ENCODE results near the gene NAALADL2.

Gene NAALADL2

GRCh38 chr3:175193815-175194518 is 334.8 kb downstream of the NAALADL2 start:
- peaks cover 11% of the 10 kb centered on the region for H3K9me3 Mint-ChIP-seq
- H3K36me3 Mint-ChIP-seq (ENCODE audit: low read depth): no peaks in the 10 kb centered on the region
- H3K4me3 Mint-ChIP-seq: no peak overlapping the region
- H3K27ac Mint-ChIP-seq: no peak overlapping the region
- H3K4me1 Mint-ChIP-seq (ENCODE audit: low read depth): no peaks in the 10 kb centered on the region
- no peaks in the 10 kb centered on the region for H3K27me3 Mint-ChIP-seq

- no peaks in the 10 kb centered on the region for H3K4me1 Mint-ChIP-seq (ENCODE audit: low read depth)
- H3K9me3 Mint-ChIP-seq: peaks cover 17% of the 10 kb centered on the region
- no peaks in the 10 kb centered on the region for H3K36me3 Mint-ChIP-seq (ENCODE audit: low read depth)
- H3K27me3 Mint-ChIP-seq: no peaks in the 10 kb centered on the region
- H3K4me3 Mint-ChIP-seq: no peak overlapping the region
- H3K27ac Mint-ChIP-seq: no peak overlapping the region
Observed at GRCh38 chr3:175198991-175199783, 340.1 kb downstream of the NAALADL2 start.

GRCh38 chr3:175199961-175200360 is 340.8 kb downstream of the NAALADL2 start:
- H3K36me3 Mint-ChIP-seq (ENCODE audit: low read depth): no peaks in the 10 kb centered on the region
- no peak overlapping the region for H3K4me3 Mint-ChIP-seq
- no peak overlapping the region for H3K27ac Mint-ChIP-seq
- no peaks in the 10 kb centered on the region for H3K4me1 Mint-ChIP-seq (ENCODE audit: low read depth)
- H3K9me3 Mint-ChIP-seq: peaks cover 20% of the 10 kb centered on the region
- no peaks in the 10 kb centered on the region for H3K27me3 Mint-ChIP-seq

- no peaks in the 10 kb centered on the region for H3K27me3 Mint-ChIP-seq
- no peak overlapping the region for H3K4me3 Mint-ChIP-seq
Observed at GRCh38 chr3:175200391-175201095, 341.4 kb downstream of the NAALADL2 start.

GRCh38 chr3:175207361-175207760 is 348.2 kb downstream of the NAALADL2 start:
- no peaks in the 10 kb centered on the region for H3K4me1 Mint-ChIP-seq (ENCODE audit: low read depth)
- no peak overlapping the region for H3K4me3 Mint-ChIP-seq
- H3K36me3 Mint-ChIP-seq (ENCODE audit: low read depth): no peaks in the 10 kb centered on the region
- H3K27ac Mint-ChIP-seq: no peak overlapping the region
- no peaks in the 10 kb centered on the region for H3K27me3 Mint-ChIP-seq
- H3K9me3 Mint-ChIP-seq: peaks cover 18% of the 10 kb centered on the region

More at GRCh38 chr3:175200391-175201095, 341.4 kb downstream of the NAALADL2 start:
- H3K4me1 Mint-ChIP-seq (ENCODE audit: low read depth): no peaks in the 10 kb centered on the region
- H3K36me3 Mint-ChIP-seq (ENCODE audit: low read depth): no peaks in the 10 kb centered on the region
- H3K9me3 Mint-ChIP-seq: peaks cover 15% of the 10 kb centered on the region
- no peak overlapping the region for H3K27ac Mint-ChIP-seq

- H3K27ac Mint-ChIP-seq: no peak overlapping the region
- no peaks in the 10 kb centered on the region for H3K36me3 Mint-ChIP-seq (ENCODE audit: low read depth)
- H3K9me3 Mint-ChIP-seq: peaks cover 23% of the 10 kb centered on the region
- no peak overlapping the region for H3K4me3 Mint-ChIP-seq
- no peaks in the 10 kb centered on the region for H3K4me1 Mint-ChIP-seq (ENCODE audit: low read depth)
- no peaks in the 10 kb centered on the region for H3K27me3 Mint-ChIP-seq
Observed at GRCh38 chr3:175208326-175208725, 349.2 kb downstream of the NAALADL2 start.

- Mint-ChIP-seq H3K4me3 (no peak overlapping the region), H3K27ac (no peak overlapping the region), H3K9me3 (peaks cover 21% of the 10 kb centered on the region), H3K4me1 (ENCODE audit: low read depth) (no peaks in the 10 kb centered on the region), H3K36me3 (ENCODE audit: low read depth) (no peaks in the 10 kb centered on the region), H3K27me3 (no peaks in the 10 kb centered on the region)
Observed at GRCh38 chr3:175211466-175211865, 352.3 kb downstream of the NAALADL2 start.

- H3K4me3 Mint-ChIP-seq: no peak overlapping the region
- H3K36me3 Mint-ChIP-seq (ENCODE audit: low read depth): no peaks in the 10 kb centered on the region
Observed at GRCh38 chr3:175212896-175213295, 353.8 kb downstream of the NAALADL2 start.

GRCh38 chr3:175214216-175214615 is 355.1 kb downstream of the NAALADL2 start:
- Mint-ChIP-seq H3K27me3 (no peaks in the 10 kb centered on the region), H3K4me3 (no peak overlapping the region), H3K4me1 (ENCODE audit: low read depth) (no peaks in the 10 kb centered on the region), H3K9me3 (peaks cover 17% of the 10 kb centered on the region), H3K27ac (no peak overlapping the region), H3K36me3 (ENCODE audit: low read depth) (no peaks in the 10 kb centered on the region)

More at GRCh38 chr3:175212896-175213295, 353.8 kb downstream of the NAALADL2 start:
- Mint-ChIP-seq H3K4me1 (ENCODE audit: low read depth) (no peaks in the 10 kb centered on the region), H3K27me3 (no peaks in the 10 kb centered on the region), H3K27ac (no peak overlapping the region), H3K9me3 (peaks cover 17% of the 10 kb centered on the region)

- Mint-ChIP-seq H3K36me3 (ENCODE audit: low read depth) (no peaks in the 10 kb centered on the region), H3K27me3 (no peaks in the 10 kb centered on the region), H3K4me1 (ENCODE audit: low read depth) (no peaks in the 10 kb centered on the region), H3K27ac (no peak overlapping the region), H3K4me3 (no peak overlapping the region), H3K9me3 (peaks cover 17% of the 10 kb centered on the region)
Observed at GRCh38 chr3:175215833-175216232, 356.7 kb downstream of the NAALADL2 start.

GRCh38 chr3:175222356-175222755 is 363.2 kb downstream of the NAALADL2 start:
- Mint-ChIP-seq H3K4me3 (no peak overlapping the region), H3K36me3 (ENCODE audit: low read depth) (no peaks in the 10 kb centered on the region), H3K9me3 (peaks cover 3% of the 10 kb centered on the region), H3K27me3 (no peaks in the 10 kb centered on the region), H3K27ac (no peak overlapping the region), H3K4me1 (ENCODE audit: low read depth) (no peaks in the 10 kb centered on the region)

GRCh38 chr3:175224051-175224450 is 364.9 kb downstream of the NAALADL2 start:
- H3K36me3 Mint-ChIP-seq (ENCODE audit: low read depth): no peaks in the 10 kb centered on the region
- no peak overlapping the region for H3K4me3 Mint-ChIP-seq

GRCh38 chr3:175226444-175226843 is 367.3 kb downstream of the NAALADL2 start:
- Mint-ChIP-seq H3K27ac (no peak overlapping the region), H3K4me1 (ENCODE audit: low read depth) (no peaks in the 10 kb centered on the region), H3K4me3 (no peak overlapping the region), H3K9me3 (peaks cover 3% of the 10 kb centered on the region), H3K27me3 (no peaks in the 10 kb centered on the region), H3K36me3 (ENCODE audit: low read depth) (no peaks in the 10 kb centered on the region)

More at GRCh38 chr3:175224051-175224450, 364.9 kb downstream of the NAALADL2 start:
- Mint-ChIP-seq H3K27me3 (no peaks in the 10 kb centered on the region), H3K9me3 (peaks cover 3% of the 10 kb centered on the region), H3K4me1 (ENCODE audit: low read depth) (no peaks in the 10 kb centered on the region), H3K27ac (no peak overlapping the region)

GRCh38 chr3:175227126-175227525 is 368.0 kb downstream of the NAALADL2 start:
- Mint-ChIP-seq H3K9me3 (peaks cover 3% of the 10 kb centered on the region), H3K36me3 (ENCODE audit: low read depth) (no peaks in the 10 kb centered on the region), H3K27me3 (no peaks in the 10 kb centered on the region), H3K4me3 (no peak overlapping the region), H3K27ac (no peak overlapping the region), H3K4me1 (ENCODE audit: low read depth) (no peaks in the 10 kb centered on the region)

Data from stimulated activated naive CD8-positive, alpha-beta T cell treated with anti-CD3 and anti-CD28 coated beads, Interleukin-15, Interleukin-2, amounts not matched to agents 100 ng/mL and 50 ng/mL, for 24 hours (primary cell).